CD4-positive, alpha-beta T cell treated with Interleukin-10 for 1 hour (primary cell): Measurements from ENCODE around the gene MAFG.

Source experiments
- DNase-seq: peaks from one replicate; pipeline ENCODE4 v3.0.0-alpha.2; 2020

Gene MAFG

GRCh38 chr17:81889602-81890001, 37.9 kb downstream of the MAFG start:
- no peak for DNase-seq

- DNase-seq: no peak
Measured at GRCh38 chr17:81888988-81889595, 38.4 kb downstream of the MAFG start.

- no peak for DNase-seq
Measured at GRCh38 chr17:81888105-81888987, 39.2 kb downstream of the MAFG start.

GRCh38 chr17:81885869-81886548, 41.5 kb downstream of the MAFG start:
- DNase-seq: no peak

GRCh38 chr17:81885454-81885853, 42.1 kb downstream of the MAFG start:
- DNase-seq: no peak

- no peak for DNase-seq
Measured at GRCh38 chr17:81884968-81885367, 42.6 kb downstream of the MAFG start.

GRCh38 chr17:81884520-81884919, 43.0 kb downstream of the MAFG start:
- DNase-seq: no peak

- DNase-seq: no peak
Measured at GRCh38 chr17:81879121-81879520, 48.4 kb downstream of the MAFG start.

- no peak for DNase-seq
Measured at GRCh38 chr17:81878294-81878693, 49.2 kb downstream of the MAFG start.

GRCh38 chr17:81877569-81877968, 50.0 kb downstream of the MAFG start:
- DNase-seq: no peak

- DNase-seq: peak; percentile 96
Measured at GRCh38 chr17:81871387-81872230, 55.9 kb downstream of the MAFG start.

- no peak for DNase-seq
Measured at GRCh38 chr17:81870981-81871386, 56.6 kb downstream of the MAFG start, which contains the start of gene ARHGDIA. Gene ARHGDIA (minus strand): TSS chr17:81871337. CDS start chr17:81869930, 1,407 bp downstream.

- DNase-seq: peak; percentile 57
Measured at GRCh38 chr17:81870131-81870980, 57.2 kb downstream of the MAFG start.

- DNase-seq: peak; percentile 40
Measured at GRCh38 chr17:81869221-81870130, 58.1 kb downstream of the MAFG start.

GRCh38 chr17:81868674-81869220, 58.8 kb downstream of the MAFG start:
- no peak for DNase-seq
